Right lobe of liver (tissue), 4 donors: ENCODE data around the gene MYCT1.

Experiments
- CTCF ChIP-seq, 4 donors: fragments of 200-600 bp in 3 of 4; fragments of 450-650 bp in 1 of 4; IDR thresholded peaks; one replicate each; pipeline versions ENCODE4 v1.5.1 to v1.8.0; 2016 to 2022; ENCODE audit warnings: antibody characterized with exemption in 4 of 4, mild to moderate bottlenecking in 2 of 4
- POLR2A ChIP-seq: fragments of 450-650 bp; IDR thresholded peaks from one replicate; pipeline ENCODE4 v1.6.1; 2017; ENCODE audit warnings: antibody characterized with exemption, mild to moderate bottlenecking
- donor health status: DM: no; HTN: no; CAD: no.
- donor health status: DM: no; HTN: no; CAD: no.
- donor health status: DM: no; HTN: yes; CAD: no.

- TF ChIP-seq CTCF (IDR thresholded peaks at IDR 0.05) (no peak), POLR2A (no peak)
Measured at GRCh38 chr6:152700427-152700826, 2.7 kb downstream of the MYCT1 start.
